HepG2 (cell line): ENCODE data around the gene PROC. TPM values are rescaled to one million over a fixed set of nuclear protein-coding genes. Genes with fewer than 3 reads are reported as not detected.

Experiments used
- ATAC-seq: fragments of 200-7000 bp; cut with Tn5 transposase; 3 replicates; pipeline ENCODE4 v1.9.1; 2020; ENCODE audit warnings: mild to moderate bottlenecking, moderate library complexity
- BruUV-seq: library from RNA; stranded (reverse); fragments of 400-500 nt; replicated peaks from 2 replicates; lab custom pipeline; 2021; lab: Mats Ljungman, UMichigan
- CTCF ChIA-PET: fragments of 300-600 bp; formaldehyde crosslinking; extraction: SDS; loops from one replicate; lab custom pipeline; 2021; ENCODE audit warnings: low total read pairs, inconsistent platforms, low intra/inter-chr PET ratio; lab: Yijun Ruan, JAX
- POLR2A ChIA-PET: fragments of 350-600 bp; sonication (Branson Sonifier 250); formaldehyde crosslinking; loops from one replicate; lab custom pipeline; 2020; ENCODE audit warnings: antibody characterized with exemption, inconsistent platforms; lab: Yijun Ruan, JAX
- DNase-seq: peaks from one replicate; pipeline ENCODE4 v3.0.0-alpha.2; 2015; ENCODE audit warnings: low spot score
- FAIRE-seq: peaks from 3 replicates; lab custom pipeline; 2011; peaks lifted over from hg19 to GRCh38; lab: Jason Lieb, UNC
- H2AFZ ChIP-seq: one replicate; pipeline ENCODE4 v1.6.1; 2011; ENCODE audit warnings: low read length, inconsistent platforms
- H3K27ac ChIP-seq: fragments of 300-600 bp; 3 replicates; pipeline ENCODE4 v1.8.0; 2011; ENCODE audit warnings: mixed run types, mild to moderate bottlenecking, mixed read lengths, low read length, inconsistent platforms; ENCODE audit not compliant: insufficient read depth; ENCODE audit errors: extremely low read length
- H3K27me3 ChIP-seq, 2 experiments: fragments of 200-600 bp in 1 of 2; 2 replicates in 1 of 2; 3 replicates in 1 of 2; pipeline versions ENCODE4 v1.6.0 to v1.8.0; 2011; ENCODE audit warnings: low read length in 2 of 2, mild to moderate bottlenecking in 2 of 2, moderate library complexity in 2 of 2, inconsistent platforms in 1 of 2; ENCODE audit not compliant: insufficient read depth in 2 of 2, control insufficient read depth in 1 of 2
- H3K36me3 ChIP-seq, 2 experiments: fragments of 200-600 bp in 1 of 2; replicated peaks in 1 of 2; 2 replicates in 1 of 2; 3 replicates in 1 of 2; pipeline versions ENCODE4 v1.5.1 to v1.8.0; 2011; ENCODE audit warnings: low read length in 2 of 2, inconsistent platforms in 1 of 2; ENCODE audit not compliant: insufficient read depth in 2 of 2, control insufficient read depth in 1 of 2
- H3K4me1 ChIP-seq: 2 replicates; pipeline ENCODE4 v1.5.1; 2012; ENCODE audit warnings: low read length, inconsistent platforms; ENCODE audit not compliant: insufficient read depth
- H3K4me2 ChIP-seq: 2 replicates; pipeline ENCODE4 v1.6.0; 2011; ENCODE audit warnings: low read depth, low read length, inconsistent platforms
- H3K4me3 ChIP-seq, 3 experiments: fragments of 200-600 bp in 1 of 3; sonication (generic), shearing (Covaris generic) in 1 of 3; replicated peaks in 1 of 3; 2 replicates each; pipeline ENCODE4 v1.5.1; 2011 to 2016; ENCODE audit warnings: low read length in 3 of 3, inconsistent platforms in 2 of 3, low read depth in 2 of 3, mild to moderate bottlenecking in 2 of 3, control low read depth in 1 of 3, mixed read lengths in 1 of 3; ENCODE audit not compliant: insufficient read depth in 1 of 3
- H3K79me2 ChIP-seq: one replicate; pipeline ENCODE4 v1.6.1; 2011; ENCODE audit warnings: low read length, inconsistent platforms; ENCODE audit not compliant: insufficient read depth
- H3K9ac ChIP-seq: 2 replicates; pipeline ENCODE4 v1.6.0; 2011; ENCODE audit warnings: mild to moderate bottlenecking, low read depth, low read length, inconsistent platforms; ENCODE audit not compliant: insufficient read depth
- H3K9me3 ChIP-seq: 2 replicates; pipeline ENCODE4 v1.5.1; 2012; ENCODE audit warnings: mild to moderate bottlenecking, low read length
- H4K20me1 ChIP-seq: 2 replicates; pipeline ENCODE4 v1.6.0; 2011; ENCODE audit warnings: inconsistent platforms, mild to moderate bottlenecking, low read length, moderate library complexity; ENCODE audit not compliant: insufficient read depth
- AGO1 ChIP-seq: fragments of 200-400 bp; formaldehyde crosslinking; IDR thresholded peaks from 2 replicates; pipeline ENCODE4 v1.6.1; 2017; ENCODE audit warnings: mild to moderate bottlenecking, low read depth, low read length, moderate library complexity; ENCODE audit not compliant: poor library complexity, severe bottlenecking
- HIVEP1 ChIP-seq: sonication (generic); formaldehyde crosslinking; IDR thresholded peaks from 2 replicates; pipeline ENCODE4 v1.4.0; 2020; ENCODE audit warnings: mild to moderate bottlenecking, missing genetic modification reagents
- RBM22 ChIP-seq: fragments of 200-400 bp; formaldehyde crosslinking; optimal IDR thresholded peaks from 2 replicates; pipeline ENCODE3; 2017; ENCODE audit warnings: mild to moderate bottlenecking, low read length, moderate library complexity
- ZNF550 ChIP-seq: sonication (generic); formaldehyde crosslinking; IDR thresholded peaks from 2 replicates; pipeline ENCODE4 v1.4.0; 2020; ENCODE audit warnings: mild to moderate bottlenecking, missing genetic modification reagents, borderline replicate concordance
- ZNF589 ChIP-seq: sonication (generic); formaldehyde crosslinking; conservative IDR thresholded peaks from 2 replicates; pipeline ENCODE4 v1.8.0; 2022; ENCODE audit warnings: mild to moderate bottlenecking, moderate library complexity, missing genetic modification reagents
- ZNF607 ChIP-seq: sonication (generic); formaldehyde crosslinking; IDR thresholded peaks from 2 replicates; pipeline ENCODE4 v1.5.1; 2020; ENCODE audit warnings: missing genetic modification reagents, mild to moderate bottlenecking, borderline replicate concordance
- ZNF687 ChIP-seq: sonication (generic); formaldehyde crosslinking; IDR thresholded peaks from 2 replicates; pipeline ENCODE4 v1.5.1; 2020; ENCODE audit warnings: mild to moderate bottlenecking, missing genetic modification reagents, moderate library complexity
- ZNF777 ChIP-seq: sonication (generic); formaldehyde crosslinking; IDR thresholded peaks from 2 replicates; pipeline ENCODE4 v1.4.0; 2020; ENCODE audit warnings: missing genetic modification reagents
- WGBS: methylation state at CpG from one replicate; pipeline ENCODE4 v1.1.6; 2017; ENCODE audit warnings: low lambda C conversion rate; 5-methylcytosine and 5-hydroxymethylcytosine counted together
- in situ Hi-C: cut with HindIII; loops from 2 replicates; pipeline ENCODE4 v1.10.0; 2017; ENCODE audit warnings: low pct_unique_long_range_greater_than_20kb; ENCODE audit not compliant: extremely low pct_ligation_motif_present
- intact Hi-C: fragments of 100-400 bp; cut with micrococcal nuclease; formaldehyde crosslinking; loops from one replicate; pipeline ENCODE4 v1.10.0; 2022; ENCODE audit not compliant: unreplicated experiment
- polyA plus RNA-seq, 8 experiments: library from polyadenylated mRNA; depleted of rRNA in 3 of 8; stranded (reverse) in 7 of 8; unstranded in 1 of 8; fragments of >200 nt; fragmentation: Illumina TruSeq in 4 of 8; extraction: Trizol in 4 of 8; gene quantifications; 2 replicates each; pipeline versions ENCODE4 v1.2.1 to v1.2.3, GENCODE V29; 2011 to 2016; ENCODE audit warnings: low read depth in 4 of 8, missing spikeins in 1 of 8, mixed read lengths in 1 of 8; ENCODE audit not compliant: insufficient read depth in 1 of 8
- total RNA-seq, 5 experiments: library from RNA; depleted of rRNA; stranded (reverse); fragments of >200 nt; fragmentation: Illumina TruSeq; extraction: Trizol; gene quantifications; 2 replicates each; pipeline ENCODE4 v1.2.3, GENCODE V29; 2016; ENCODE audit warnings: low read depth in 1 of 5

Gene PROC
- total and polyA plus RNA-seq, 2 of the 13 experiments (the other 11 are each of a cell fraction or from before 2014, with no cell fraction given), result 134 to 185 TPM

GRCh38 chr2:127421116-127421800 is 3.0 kb downstream of the PROC start (continued):
- peak; percentile 29 for TF ChIP-seq ZNF687

- Histone ChIP-seq H3K27ac (peak overlapping the region; percentile 5), H3K36me3 (peaks cover 23 to 48% of the 10 kb centered on the region in 2 experiments), H3K9me3 (no peaks in the 10 kb centered on the region), H3K9ac (no peak overlapping the region), H3K4me2 (no peak overlapping the region; the same call in 1 of the 2 replicates), H3K79me2 (peaks cover 47% of the 10 kb centered on the region), H2AFZ (no peak overlapping the region), H3K4me1 (peaks cover 50% of the 10 kb centered on the region), H3K4me3 (no peak overlapping the region), H4K20me1 (no peaks in the 10 kb centered on the region), H3K27me3 (no peaks in the 10 kb centered on the region)
- ATAC-seq (no peak), FAIRE-seq (no peak), DNase-seq (no peak)
- no TSS peak for BruUV-seq
- CTCF ChIA-PET, result no interaction called here
- 88% methylated on average over 16 of the region's 16 CpGs for WGBS
- POLR2A ChIA-PET, result interaction anchor here (0.8 to 8.1 kb wide), 6 partner anchors 9 to 128 kb away, joined by 3 to 229 read pairs (median 46); partner anchors contain the start of gene ERCC3
- in situ Hi-C loops (no loop called here), intact Hi-C loops (no loop called here)
- TF ChIP-seq ZNF687 (peak; percentile 16; the same call in 1 of the 2 replicates), ZNF607 (CRISPR knock-in tag) (no peak), ZNF550 (CRISPR knock-in tag) (no peak), ZNF777 (CRISPR knock-in tag) (no peak), HIVEP1 (CRISPR knock-in tag) (peak; percentile 16; the same call in 1 of the 2 replicates), RBM22 (peak; percentile 39), AGO1 (peak; percentile 6), ZNF589 (CRISPR knock-in tag) (no peak)
Measured at GRCh38 chr2:127421871-127422558, 3.8 kb downstream of the PROC start.
